ENCODE measurements around the gene CAPN12.

GRCh38 chr19:38720559-38721236 lies 23.6 kb downstream of the CAPN12 start:
- TF ChIP-seq CTCF (conservative IDR thresholded peaks at IDR 0.05; ENCODE audit: low read length) (no peak), EZH2phosphoT487 (IDR thresholded peaks at IDR 0.05; ENCODE audit: borderline replicate concordance) (no peak)
